ENCODE measurements around the gene CLCNKB. TPM values are rescaled to one million over a fixed set of nuclear protein-coding genes. Genes with fewer than 3 reads are reported as not detected.
A peak's percentile ranks its signal among the peaks of the same experiment; 100 is the strongest.

CLCNKB gene
- polyA plus RNA-seq (2013, experiment 1 of 2): 2.9 TPM
- polyA plus RNA-seq (2013, experiment 2 of 2): 2.7 TPM

DNA sequence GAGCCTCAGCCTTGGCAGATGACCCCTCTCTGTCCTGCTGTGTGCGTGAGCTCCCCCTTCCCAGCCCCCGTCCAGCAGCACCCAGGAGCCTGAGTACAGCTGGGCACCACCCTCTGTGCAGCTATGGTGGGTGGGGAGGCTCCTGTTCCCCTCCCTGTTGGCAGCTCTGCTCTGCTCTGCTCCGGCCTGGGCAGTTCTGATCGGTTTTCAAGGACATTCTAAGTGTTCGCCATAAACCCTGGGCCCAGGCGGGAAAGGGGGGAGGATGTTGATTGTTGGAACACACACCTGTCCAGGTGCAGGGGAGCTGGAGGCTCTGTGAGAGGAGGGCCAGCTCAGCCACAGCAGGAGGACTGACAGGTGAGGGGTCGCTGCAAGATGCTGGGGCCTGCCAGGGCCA lies at the start of gene CLCNKB:
TSS of gene CLCNKB (plus strand) at position 262 of the 400 bp plus-strand sequence. CDS start 711 bp downstream, outside the sequence.
- Histone ChIP-seq H3K14ac (ENCODE audit: low read length) (no peak within 1 kb of the TSS), H3K4me1 (ENCODE audit: control insufficient read depth in 2 of 2, insufficient read depth in 1 of 2, low read depth in 1 of 2, low read length in 2 of 2) (peaks cover 0 to 3% of the 10 kb centered on the region in 2 donors), H3K9me3 (replicated peaks in 1 of 2; ENCODE audit: control insufficient read depth in 2 of 2, insufficient read depth in 1 of 2, low read depth in 1 of 2, low read length in 2 of 2) (no peaks in the 10 kb centered on the region), H3K18ac (ENCODE audit: low read length) (peak within 1 kb of the TSS; percentile 48), H3K27ac (replicated peaks; ENCODE audit: low read length) (no peak within 1 kb of the TSS), H3K9ac (ENCODE audit: low read depth, low read length, poor library complexity) (no peak within 1 kb of the TSS), H2BK5ac (ENCODE audit: low read length) (peak within 1 kb of the TSS; percentile 66), H2BK12ac (ENCODE audit: low read length) (peak within 1 kb of the TSS; percentile 41), H3K4ac (ENCODE audit: low read length) (no peak within 1 kb of the TSS), H3K27me3 (ENCODE audit: control insufficient read depth in 3 of 3, insufficient read depth in 3 of 3, low read depth in 1 of 3, low read length in 3 of 3) (peaks cover 0 to 64% (median 2%) of the 10 kb centered on the region in 3 experiments), H3K23ac (ENCODE audit: low read depth, low read length, poor library complexity) (peak within 1 kb of the TSS; percentile 55), H2AK5ac (ENCODE audit: low read depth, low read length) (peak within 1 kb of the TSS; percentile 94), H3K4me3 (ENCODE audit: low read length in 2 of 2) (no peak within 1 kb of the TSS), H2AFZ (ENCODE audit: low read length) (no peak within 1 kb of the TSS), H3K79me1 (ENCODE audit: low read depth, low read length) (no peaks in the 10 kb centered on the region), H2BK120ac (ENCODE audit: low read depth, low read length) (no peak within 1 kb of the TSS), H4K8ac (ENCODE audit: low read depth, low read length) (peak within 1 kb of the TSS; percentile 17), H3K36me3 (replicated peaks in 1 of 2; ENCODE audit: control insufficient read depth in 2 of 2, insufficient read depth in 2 of 2, low read length in 2 of 2) (no peaks in the 10 kb centered on the region), H3K4me2 (ENCODE audit: insufficient read depth, low read length, poor library complexity, severe bottlenecking) (no peak within 1 kb of the TSS), H4K91ac (ENCODE audit: low read depth, low read length, poor library complexity) (peak within 1 kb of the TSS; percentile 85), H2BK15ac (ENCODE audit: low read length) (no peak within 1 kb of the TSS)
- no peak for DNase-seq (ENCODE audit: low spot score)
- no CpG with 5 or more reads among the region's 7 CpGs for WGBS, 2 donors (ENCODE audit: extremely low coverage in 2 of 2, insufficient read length in 2 of 2, insufficient replicate concordance in 1 of 2)

DNA sequence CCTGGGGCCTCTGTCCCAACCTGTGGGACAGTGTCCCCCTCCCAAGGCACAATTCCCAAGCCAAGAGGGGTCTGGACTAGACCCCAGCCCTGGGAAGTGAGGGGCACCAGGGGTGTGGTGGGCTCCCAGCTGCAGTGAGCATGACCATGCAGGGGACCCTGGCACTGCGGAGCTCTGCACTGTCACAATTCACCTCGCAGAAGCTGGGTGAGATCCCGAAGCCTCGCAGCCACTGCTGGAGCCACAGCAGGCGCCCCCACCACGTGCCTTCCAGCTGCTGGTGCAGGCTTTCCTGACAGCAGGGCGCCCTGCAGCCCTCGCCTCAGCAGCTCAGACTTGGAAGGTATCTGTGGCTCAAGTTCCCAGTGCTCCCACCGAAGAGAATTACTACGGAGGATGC lies 49.5 kb upstream of the CLCNKB start:
- H3K4me3 ChIP-seq (ENCODE audit: low read length in 2 of 2): no peak overlapping the region
- WGBS, 2 donors (ENCODE audit: extremely low coverage in 2 of 2, insufficient read length in 2 of 2, insufficient replicate concordance in 1 of 2): no CpG with 5 or more reads among the region's 10 CpGs

DNA sequence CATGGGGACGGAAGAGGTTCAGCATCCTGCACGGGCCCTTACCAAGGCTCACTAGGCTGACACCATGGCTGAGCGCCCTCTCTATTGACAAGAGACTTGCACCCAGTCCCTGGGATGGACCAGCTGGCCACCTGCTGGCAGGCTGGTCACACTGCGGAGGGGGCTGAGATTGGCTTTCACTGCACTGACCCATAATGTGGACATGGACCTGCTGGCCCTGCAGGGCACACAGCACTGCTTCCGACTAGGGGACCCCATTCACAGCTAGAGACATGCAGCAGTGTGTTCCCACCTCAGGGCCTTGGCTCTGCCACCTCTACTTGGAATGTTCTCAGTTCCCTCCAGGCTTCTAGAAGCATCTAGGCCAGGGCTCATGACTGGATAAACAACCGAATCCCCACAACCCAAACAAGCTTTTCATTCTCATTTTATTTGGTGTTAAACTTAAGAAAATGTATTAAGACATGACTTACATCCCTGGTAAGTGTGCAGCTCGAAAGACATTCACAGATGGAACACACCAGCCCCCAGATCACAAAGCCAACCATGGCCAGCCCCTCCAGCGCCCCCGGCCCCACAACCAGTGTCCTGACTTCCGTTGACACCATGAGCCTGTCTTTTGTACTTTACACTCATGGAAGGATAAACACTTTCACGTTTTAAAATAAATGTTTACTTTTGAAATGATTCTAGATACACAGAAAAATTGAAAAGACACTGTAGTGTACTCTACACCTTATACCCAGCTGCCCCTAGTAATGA lies 48.8 kb upstream of the CLCNKB start:
- H3K4me3 ChIP-seq (ENCODE audit: low read length in 2 of 2): no peak overlapping the region
- H3K18ac ChIP-seq (ENCODE audit: low read length): no peak overlapping the region
- WGBS, 2 donors (ENCODE audit: extremely low coverage in 2 of 2, insufficient read length in 2 of 2, insufficient replicate concordance in 1 of 2): no CpG with 5 or more reads among the region's 11 CpGs
- no peak overlapping the region for H4K8ac ChIP-seq (ENCODE audit: low read depth, low read length)
- H2BK120ac ChIP-seq (ENCODE audit: low read depth, low read length): no peak overlapping the region
- H3K4me1 ChIP-seq (ENCODE audit: control insufficient read depth in 2 of 2, insufficient read depth in 1 of 2, low read depth in 1 of 2, low read length in 2 of 2): no peaks in the 10 kb centered on the region
- no peak overlapping the region for H2AFZ ChIP-seq (ENCODE audit: low read length)
- peaks cover 3% of the 10 kb centered on the region for H3K79me1 ChIP-seq (ENCODE audit: low read depth, low read length)
- no peak overlapping the region for H3K9ac ChIP-seq (ENCODE audit: low read depth, low read length, poor library complexity)
- no peak overlapping the region for H4K91ac ChIP-seq (ENCODE audit: low read depth, low read length, poor library complexity)
- no peak overlapping the region for H3K4me2 ChIP-seq (ENCODE audit: insufficient read depth, low read length, poor library complexity, severe bottlenecking)
- no peak overlapping the region for H2BK12ac ChIP-seq (ENCODE audit: low read length)
- DNase-seq (ENCODE audit: low spot score): no peak
- peak overlapping the region; percentile 1 for H3K23ac ChIP-seq (ENCODE audit: low read depth, low read length, poor library complexity)
- H2BK15ac ChIP-seq (ENCODE audit: low read length): no peak overlapping the region
- no peak overlapping the region for H3K27ac ChIP-seq (replicated peaks; ENCODE audit: low read length)
- H3K27me3 ChIP-seq (ENCODE audit: control insufficient read depth in 3 of 3, insufficient read depth in 3 of 3, low read depth in 1 of 3, low read length in 3 of 3): peaks cover 0 to 13% (median 0%) of the 10 kb centered on the region in 3 experiments
- no peaks in the 10 kb centered on the region for H3K36me3 ChIP-seq (replicated peaks in 1 of 2; ENCODE audit: control insufficient read depth in 2 of 2, insufficient read depth in 2 of 2, low read length in 2 of 2)
- H2BK5ac ChIP-seq (ENCODE audit: low read length): no peak overlapping the region
- no peaks in the 10 kb centered on the region for H3K9me3 ChIP-seq (replicated peaks in 1 of 2; ENCODE audit: control insufficient read depth in 2 of 2, insufficient read depth in 1 of 2, low read depth in 1 of 2, low read length in 2 of 2)
- H3K4ac ChIP-seq (ENCODE audit: low read length): no peak overlapping the region
- no peak overlapping the region for H3K14ac ChIP-seq (ENCODE audit: low read length)
- no peak overlapping the region for H2AK5ac ChIP-seq (ENCODE audit: low read depth, low read length)

More for the DNA sequence above, 49.5 kb upstream of the CLCNKB start:
- peak overlapping the region; percentile 1 for H3K23ac ChIP-seq (ENCODE audit: low read depth, low read length, poor library complexity)
- no peak overlapping the region for H3K27ac ChIP-seq (replicated peaks; ENCODE audit: low read length)
- peaks cover 3% of the 10 kb centered on the region for H3K79me1 ChIP-seq (ENCODE audit: low read depth, low read length)
- H2BK15ac ChIP-seq (ENCODE audit: low read length): no peak overlapping the region
- peak overlapping the region; percentile 86 for H3K18ac ChIP-seq (ENCODE audit: low read length)
- H3K14ac ChIP-seq (ENCODE audit: low read length): no peak overlapping the region
- H2BK120ac ChIP-seq (ENCODE audit: low read depth, low read length): no peak overlapping the region
- H3K9ac ChIP-seq (ENCODE audit: low read depth, low read length, poor library complexity): no peak overlapping the region
- no peak for DNase-seq (ENCODE audit: low spot score)
- no peak overlapping the region for H4K8ac ChIP-seq (ENCODE audit: low read depth, low read length)
- H4K91ac ChIP-seq (ENCODE audit: low read depth, low read length, poor library complexity): peak overlapping the region; percentile 75
- no peak overlapping the region for H2AFZ ChIP-seq (ENCODE audit: low read length)
- no peak overlapping the region for H3K4me2 ChIP-seq (ENCODE audit: insufficient read depth, low read length, poor library complexity, severe bottlenecking)
- H3K4me1 ChIP-seq (ENCODE audit: control insufficient read depth in 2 of 2, insufficient read depth in 1 of 2, low read depth in 1 of 2, low read length in 2 of 2): no peaks in the 10 kb centered on the region
- no peak overlapping the region for H2BK12ac ChIP-seq (ENCODE audit: low read length)
- H2AK5ac ChIP-seq (ENCODE audit: low read depth, low read length): peak overlapping the region; percentile 79
- H2BK5ac ChIP-seq (ENCODE audit: low read length): no peak overlapping the region
- no peak overlapping the region for H3K4ac ChIP-seq (ENCODE audit: low read length)
- peaks cover 0 to 14% (median 0%) of the 10 kb centered on the region in 3 experiments for H3K27me3 ChIP-seq (ENCODE audit: control insufficient read depth in 3 of 3, insufficient read depth in 3 of 3, low read depth in 1 of 3, low read length in 3 of 3)
- H3K9me3 ChIP-seq (replicated peaks in 1 of 2; ENCODE audit: control insufficient read depth in 2 of 2, insufficient read depth in 1 of 2, low read depth in 1 of 2, low read length in 2 of 2): no peaks in the 10 kb centered on the region
- no peaks in the 10 kb centered on the region for H3K36me3 ChIP-seq (replicated peaks in 1 of 2; ENCODE audit: control insufficient read depth in 2 of 2, insufficient read depth in 2 of 2, low read length in 2 of 2)

DNA sequence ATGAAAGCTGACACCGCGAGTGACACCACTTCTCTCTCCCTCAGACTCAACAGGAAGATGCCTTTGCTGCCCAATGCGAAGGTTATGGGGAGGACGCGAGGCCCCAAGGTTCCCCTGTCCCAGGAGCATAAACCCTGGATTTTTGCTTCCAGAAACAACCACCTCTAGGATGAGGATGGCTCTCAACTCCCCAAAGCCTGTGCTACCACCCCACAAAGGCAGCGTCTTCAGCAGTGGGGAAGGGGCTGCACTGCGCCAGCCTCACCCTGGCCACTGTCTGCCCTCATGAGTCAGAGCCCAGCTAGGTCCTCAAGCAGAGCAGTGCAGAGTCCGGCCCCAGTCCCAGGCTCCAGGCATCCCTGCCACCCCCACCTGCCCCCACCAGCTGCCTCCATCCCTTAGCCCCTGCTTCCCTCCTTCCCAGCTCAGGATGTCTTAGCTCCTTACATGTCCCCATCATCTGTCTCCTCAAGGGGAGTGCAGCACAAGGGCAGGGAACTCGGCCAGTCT lies 46.5 kb upstream of the CLCNKB start:
- no peak overlapping the region for H2AFZ ChIP-seq (ENCODE audit: low read length)
- H3K18ac ChIP-seq (ENCODE audit: low read length): peak overlapping the region; percentile 1
- no peak overlapping the region for H3K27ac ChIP-seq (replicated peaks; ENCODE audit: low read length)
- H2BK15ac ChIP-seq (ENCODE audit: low read length): no peak overlapping the region
- no peaks in the 10 kb centered on the region for H3K79me1 ChIP-seq (ENCODE audit: low read depth, low read length)
- peak overlapping the region; percentile 20 for H3K23ac ChIP-seq (ENCODE audit: low read depth, low read length, poor library complexity)
- H2BK12ac ChIP-seq (ENCODE audit: low read length): no peak overlapping the region
- H3K9me3 ChIP-seq (replicated peaks in 1 of 2; ENCODE audit: control insufficient read depth in 2 of 2, insufficient read depth in 1 of 2, low read depth in 1 of 2, low read length in 2 of 2): no peaks in the 10 kb centered on the region
- no peak overlapping the region for H4K8ac ChIP-seq (ENCODE audit: low read depth, low read length)
- H3K36me3 ChIP-seq (replicated peaks in 1 of 2; ENCODE audit: control insufficient read depth in 2 of 2, insufficient read depth in 2 of 2, low read length in 2 of 2): no peaks in the 10 kb centered on the region
- peaks cover 0 to 11% (median 0%) of the 10 kb centered on the region in 3 experiments for H3K27me3 ChIP-seq (ENCODE audit: control insufficient read depth in 3 of 3, insufficient read depth in 3 of 3, low read depth in 1 of 3, low read length in 3 of 3)
- no peak overlapping the region for H4K91ac ChIP-seq (ENCODE audit: low read depth, low read length, poor library complexity)
- no peak overlapping the region for H2BK5ac ChIP-seq (ENCODE audit: low read length)
- H3K9ac ChIP-seq (ENCODE audit: low read depth, low read length, poor library complexity): no peak overlapping the region
- peak overlapping the region; percentile 76 for H3K14ac ChIP-seq (ENCODE audit: low read length)
- H2BK120ac ChIP-seq (ENCODE audit: low read depth, low read length): no peak overlapping the region
- no peaks in the 10 kb centered on the region for H3K4me1 ChIP-seq (ENCODE audit: control insufficient read depth in 2 of 2, insufficient read depth in 1 of 2, low read depth in 1 of 2, low read length in 2 of 2)
- WGBS, 2 donors (ENCODE audit: extremely low coverage in 2 of 2, insufficient read length in 2 of 2, insufficient replicate concordance in 1 of 2): no CpG with 5 or more reads among the region's 9 CpGs
- no peak for DNase-seq (ENCODE audit: low spot score)
- H3K4me2 ChIP-seq (ENCODE audit: insufficient read depth, low read length, poor library complexity, severe bottlenecking): no peak overlapping the region
- no peak overlapping the region for H2AK5ac ChIP-seq (ENCODE audit: low read depth, low read length)
- no peak overlapping the region for H3K4me3 ChIP-seq (ENCODE audit: low read length in 2 of 2)
- H3K4ac ChIP-seq (ENCODE audit: low read length): no peak overlapping the region

Data from neuronal stem cell (in vitro differentiated cells).